PFSK-1 (cell line): ENCODE measurements around the gene CYSRT1.

Experiments used
- FOXP2 ChIP-seq: optimal IDR thresholded peaks from 2 replicates; pipeline ENCODE3; 2011; ENCODE audit warnings: borderline replicate concordance, control low read depth, inconsistent platforms; ENCODE audit not compliant: insufficient read depth; ENCODE audit errors: extremely low read length, extremely low read depth
- POLR2AphosphoS5 ChIP-seq: IDR thresholded peaks from 2 replicates; pipeline ENCODE4 v1.6.1; 2012; ENCODE audit warnings: low read depth, mild to moderate bottlenecking, control low read depth, low read length, moderate library complexity
- SIN3A ChIP-seq: IDR thresholded peaks from 2 replicates; pipeline ENCODE4 v1.6.1; 2012; ENCODE audit warnings: mild to moderate bottlenecking, low read length, moderate library complexity, borderline replicate concordance; ENCODE audit not compliant: insufficient read depth
- TAF1 ChIP-seq: IDR thresholded peaks from 2 replicates; pipeline ENCODE4 v1.6.1; 2012; ENCODE audit warnings: low read length, control low read depth, borderline replicate concordance; ENCODE audit not compliant: insufficient read depth
- TF ChIP-seq, protein P1 (sequence below), 2 experiments: IDR thresholded peaks; 2 replicates each; pipeline versions ENCODE4 v1.6.1 to v1.8.0; 2011 to 2012; ENCODE audit warnings: low read depth in 2 of 2, low read length in 2 of 2, control low read depth in 1 of 2, inconsistent platforms in 1 of 2, mild to moderate bottlenecking in 1 of 2, moderate library complexity in 1 of 2; ENCODE audit not compliant: insufficient read depth in 1 of 2

CYSRT1 gene

DNA sequence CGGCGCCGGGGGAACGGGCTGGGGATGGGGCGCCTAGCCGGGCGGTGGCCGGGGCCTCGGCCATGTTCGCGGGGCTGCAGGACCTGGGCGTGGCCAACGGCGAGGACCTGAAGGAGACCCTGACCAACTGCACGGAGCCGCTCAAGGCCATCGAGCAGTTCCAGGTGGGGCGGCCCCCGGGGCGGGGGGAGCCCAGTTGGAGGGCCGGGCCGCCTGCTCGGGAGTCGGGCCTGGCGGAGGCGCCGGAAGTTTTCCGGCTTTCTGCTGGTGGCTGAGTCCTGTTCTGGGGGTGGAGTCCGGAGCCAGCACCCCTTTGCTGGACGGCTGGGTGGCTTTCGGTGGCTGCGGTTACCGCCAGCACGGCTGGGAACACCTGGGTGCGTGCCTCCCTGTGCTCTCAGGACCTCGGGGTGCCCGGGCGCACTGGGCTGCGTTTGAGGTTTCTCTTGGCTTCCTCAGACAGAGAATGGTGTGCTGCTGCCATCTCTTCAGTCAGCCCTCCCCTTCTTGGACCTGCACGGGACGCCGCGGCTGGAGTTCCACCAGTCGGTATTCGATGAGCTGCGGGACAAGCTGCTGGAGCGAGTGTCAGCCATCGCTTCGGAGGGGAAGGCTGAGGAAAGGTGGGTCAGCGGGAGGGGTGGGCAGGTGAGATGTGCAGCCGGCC, 30.6 kb downstream of the CYSRT1 start:
- TF ChIP-seq POLR2AphosphoS5 = no peak
- TF ChIP-seq FOXP2 = no peak
- no peak for TF ChIP-seq TAF1
- no peak for TF ChIP-seq SIN3A
- TF ChIP-seq, protein P1, sequence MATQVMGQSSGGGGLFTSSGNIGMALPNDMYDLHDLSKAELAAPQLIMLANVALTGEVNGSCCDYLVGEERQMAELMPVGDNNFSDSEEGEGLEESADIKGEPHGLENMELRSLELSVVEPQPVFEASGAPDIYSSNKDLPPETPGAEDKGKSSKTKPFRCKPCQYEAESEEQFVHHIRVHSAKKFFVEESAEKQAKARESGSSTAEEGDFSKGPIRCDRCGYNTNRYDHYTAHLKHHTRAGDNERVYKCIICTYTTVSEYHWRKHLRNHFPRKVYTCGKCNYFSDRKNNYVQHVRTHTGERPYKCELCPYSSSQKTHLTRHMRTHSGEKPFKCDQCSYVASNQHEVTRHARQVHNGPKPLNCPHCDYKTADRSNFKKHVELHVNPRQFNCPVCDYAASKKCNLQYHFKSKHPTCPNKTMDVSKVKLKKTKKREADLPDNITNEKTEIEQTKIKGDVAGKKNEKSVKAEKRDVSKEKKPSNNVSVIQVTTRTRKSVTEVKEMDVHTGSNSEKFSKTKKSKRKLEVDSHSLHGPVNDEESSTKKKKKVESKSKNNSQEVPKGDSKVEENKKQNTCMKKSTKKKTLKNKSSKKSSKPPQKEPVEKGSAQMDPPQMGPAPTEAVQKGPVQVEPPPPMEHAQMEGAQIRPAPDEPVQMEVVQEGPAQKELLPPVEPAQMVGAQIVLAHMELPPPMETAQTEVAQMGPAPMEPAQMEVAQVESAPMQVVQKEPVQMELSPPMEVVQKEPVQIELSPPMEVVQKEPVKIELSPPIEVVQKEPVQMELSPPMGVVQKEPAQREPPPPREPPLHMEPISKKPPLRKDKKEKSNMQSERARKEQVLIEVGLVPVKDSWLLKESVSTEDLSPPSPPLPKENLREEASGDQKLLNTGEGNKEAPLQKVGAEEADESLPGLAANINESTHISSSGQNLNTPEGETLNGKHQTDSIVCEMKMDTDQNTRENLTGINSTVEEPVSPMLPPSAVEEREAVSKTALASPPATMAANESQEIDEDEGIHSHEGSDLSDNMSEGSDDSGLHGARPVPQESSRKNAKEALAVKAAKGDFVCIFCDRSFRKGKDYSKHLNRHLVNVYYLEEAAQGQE (IDR thresholded peaks at IDR 0.05; ENCODE audit: insufficient read depth in 1 of 2, low read depth in 2 of 2, low read length in 2 of 2) = no peak

DNA sequence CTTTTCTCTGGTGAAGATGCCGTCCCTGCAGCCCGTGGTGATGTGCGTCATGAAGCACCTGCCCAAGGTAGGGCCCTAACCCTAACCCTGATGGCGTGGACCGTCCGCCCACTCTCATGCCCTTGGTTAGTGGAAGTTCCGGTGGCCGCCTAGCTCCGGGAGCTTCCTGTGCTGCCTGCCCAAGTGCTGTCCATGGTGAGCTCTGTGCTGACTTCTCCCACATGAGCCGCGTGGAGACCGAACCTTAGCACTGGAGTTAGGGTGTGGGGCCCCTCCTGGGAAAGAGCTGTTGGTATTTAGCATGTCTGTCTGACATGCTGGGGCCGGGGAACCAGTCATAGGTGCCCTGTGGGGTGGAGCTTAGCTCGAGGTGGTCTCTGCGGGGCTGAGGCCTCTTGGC, 31.4 kb downstream of the CYSRT1 start:
- TF ChIP-seq FOXP2 = no peak
- TF ChIP-seq, protein P1 (IDR thresholded peaks at IDR 0.05; ENCODE audit: insufficient read depth in 1 of 2, low read depth in 2 of 2, low read length in 2 of 2) = peak; percentile 79 to 87

DNA sequence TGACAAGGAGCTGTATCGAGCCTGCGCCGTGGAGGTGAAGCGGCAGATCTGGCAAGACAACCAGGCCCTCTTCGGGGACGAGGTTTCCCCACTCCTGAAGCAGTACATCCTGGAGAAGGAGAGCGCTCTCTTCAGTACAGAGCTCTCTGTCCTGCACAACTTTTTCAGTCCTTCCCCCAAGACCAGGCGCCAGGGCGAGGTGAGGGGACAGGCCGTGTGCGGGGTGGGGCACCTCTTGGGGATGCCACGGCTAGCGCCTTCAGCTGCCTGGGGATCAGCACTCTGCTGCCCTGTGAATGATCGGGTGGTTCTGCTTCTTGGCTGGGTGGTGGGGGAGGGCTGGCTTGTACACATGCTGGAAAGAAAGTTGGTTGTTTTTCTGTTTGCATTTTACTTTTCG, 31.9 kb downstream of the CYSRT1 start:
- no peak for TF ChIP-seq POLR2AphosphoS5
- no peak for TF ChIP-seq TAF1
- TF ChIP-seq, protein P1 (IDR thresholded peaks at IDR 0.05; ENCODE audit: insufficient read depth in 1 of 2, low read depth in 2 of 2, low read length in 2 of 2) = no peak
- TF ChIP-seq SIN3A = no peak
- no peak for TF ChIP-seq FOXP2

DNA sequence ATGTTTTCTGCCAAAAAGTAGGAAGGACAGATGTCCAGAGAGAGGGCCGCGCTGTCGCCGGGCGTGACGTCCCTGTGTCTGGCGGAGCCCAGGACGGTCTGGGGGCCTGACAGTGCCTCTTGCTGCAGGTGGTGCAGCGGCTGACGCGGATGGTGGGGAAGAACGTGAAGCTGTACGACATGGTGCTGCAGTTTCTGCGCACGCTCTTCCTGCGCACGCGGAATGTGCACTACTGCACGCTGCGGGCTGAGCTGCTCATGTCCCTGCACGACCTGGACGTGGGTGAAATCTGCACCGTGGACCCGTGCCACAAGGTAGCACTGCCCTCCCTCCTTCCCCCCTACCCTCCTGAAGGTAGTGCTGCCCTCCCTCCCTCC, 37.9 kb downstream of the CYSRT1 start:
- TF ChIP-seq, protein P1 (IDR thresholded peaks at IDR 0.05; ENCODE audit: insufficient read depth in 1 of 2, low read depth in 2 of 2, low read length in 2 of 2) = no peak
- TF ChIP-seq POLR2AphosphoS5 (no peak), TAF1 (no peak), SIN3A (no peak), FOXP2 (no peak)

DNA sequence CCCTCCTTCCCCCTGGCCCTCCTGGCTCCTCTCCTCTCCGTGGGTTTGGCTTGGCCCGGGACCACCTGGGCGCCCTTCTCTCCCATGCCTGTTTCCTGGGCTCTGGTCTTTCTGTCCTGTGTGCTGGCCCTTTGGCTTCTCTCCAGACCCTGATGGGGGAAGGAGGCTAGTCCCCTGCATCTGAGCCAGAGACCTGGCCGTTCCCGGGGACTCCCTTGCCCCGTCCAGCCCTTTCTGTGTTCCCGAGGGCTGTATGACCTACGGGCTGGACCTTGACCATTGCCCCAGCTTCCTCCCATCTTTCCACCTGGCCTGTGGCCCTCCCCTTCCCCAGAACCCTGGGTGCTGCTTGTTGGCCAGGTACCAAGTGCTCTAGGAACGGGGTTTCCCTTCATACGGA, 38.5 kb downstream of the CYSRT1 start:
- TF ChIP-seq POLR2AphosphoS5 (no peak), TAF1 (no peak), FOXP2 (no peak), SIN3A (no peak)
- TF ChIP-seq, protein P1 (IDR thresholded peaks at IDR 0.05; ENCODE audit: insufficient read depth in 1 of 2, low read depth in 2 of 2, low read length in 2 of 2) = no peak
